Body of pancreas (tissue), 4 donors: ENCODE results near the gene SERTAD1. TPM values are rescaled to one million over a fixed set of nuclear protein-coding genes. Genes with fewer than 3 reads are reported as not detected.

Experiments
- ATAC-seq: fragments of 150-250 bp; one replicate; pipeline ENCODE4 v1.9.1; 2016
- DNase-seq, 4 donors: peaks; one replicate each; pipeline ENCODE4 v3.0.0-alpha.2; 2019
- H3K27ac ChIP-seq, 4 donors: fragments of 200-600 bp; sonication (generic); 1 replicate in 3 of 4; 2 replicates in 1 of 4; pipeline versions ENCODE4 v1.5.1 to v1.6.1; 2016 to 2019; ENCODE audit warnings: mild to moderate bottlenecking in 1 of 4, mixed read lengths in 1 of 4, moderate library complexity in 1 of 4
- H3K27me3 ChIP-seq, 2 donors: fragments of 200-600 bp; sonication (generic); one replicate each; pipeline ENCODE4 v1.6.0; 2016; ENCODE audit warnings: mild to moderate bottlenecking in 1 of 2
- H3K36me3 ChIP-seq, 2 donors: fragments of 200-600 bp; sonication (generic); replicated peaks in 1 of 2; 2 replicates each; pipeline ENCODE4 v1.5.1; 2016; ENCODE audit warnings: low read depth in 2 of 2; ENCODE audit not compliant: insufficient read depth in 1 of 2
- H3K4me1 ChIP-seq: fragments of 200-600 bp; sonication (generic); one replicate; pipeline ENCODE4 v1.6.0; 2016
- H3K4me3 ChIP-seq, 2 donors: fragments of 200-600 bp; sonication (generic); 1 replicate in 1 of 2; 2 replicates in 1 of 2; pipeline ENCODE4 v1.5.1; 2016 to 2019
- H3K9me3 ChIP-seq, 3 donors: fragments of 200-600 bp; sonication (generic); 1 replicate in 2 of 3; 2 replicates in 1 of 3; pipeline ENCODE4 v1.5.1; 2016
- CTCF ChIP-seq, 7 experiments: fragments of 450-650 bp in 4 of 7; fragments of 200-600 bp in 3 of 7; sonication (generic) in 3 of 7; IDR thresholded peaks; one replicate each; pipeline ENCODE4 v1.5.1; 2016 to 2019; ENCODE audit warnings: antibody characterized with exemption in 7 of 7
- POLR2A ChIP-seq, 3 donors: fragments of 450-650 bp; IDR thresholded peaks; one replicate each; pipeline ENCODE4 v1.6.1; 2016; ENCODE audit warnings: antibody characterized with exemption in 3 of 3, mild to moderate bottlenecking in 2 of 3
- WGBS, 2 donors: methylation state at CpG; one replicate each; pipeline ENCODE4 v1.1.5; 2017; 5-methylcytosine and 5-hydroxymethylcytosine counted together
- intact Hi-C: fragments of 100-400 bp; cut with DNase I; formaldehyde crosslinking; loops from one replicate; pipeline ENCODE4 v1.15.1; 2023
- total RNA-seq, 2 donors: library from RNA; depleted of rRNA; stranded (reverse); fragments of >200 nt; gene quantifications; one replicate each; pipeline ENCODE4 v1.1.0, GENCODE V29; 2016

SERTAD1 gene
- total RNA-seq, 2 donors from 2014 or later: 6.9 to 7.3 TPM

- Histone ChIP-seq H3K36me3 (peaks cover 0 to 5% of the 10 kb centered on the region in 2 donors), H3K27ac (no peak overlapping the region), H3K4me1 (no peaks in the 10 kb centered on the region), H3K27me3 (no peaks in the 10 kb centered on the region), H3K4me3 (no peak overlapping the region), H3K9me3 (no peaks in the 10 kb centered on the region)
- DNase-seq: peak in 1 of 4 donors; percentile 24
- intact Hi-C loops: no loop called here
- 80 to 92% methylated on average over 5 to 35 of the region's 37 CpGs for WGBS, 2 donors
- no peak for TF ChIP-seq CTCF (IDR thresholded peaks at IDR 0.05)
- TF ChIP-seq POLR2A (IDR thresholded peaks at IDR 0.05): no peak
- ATAC-seq: no peak
Observed at GRCh38 chr19:40380199-40381037, 45.4 kb downstream of the SERTAD1 start.

GRCh38 chr19:40379446-40380198 lies 46.2 kb downstream of the SERTAD1 start:
- intact Hi-C loops: no loop called here
- no peaks in the 10 kb centered on the region for H3K27me3 ChIP-seq
- ATAC-seq (no peak), DNase-seq (no peak)
- H3K4me3 ChIP-seq: no peak overlapping the region
- peaks cover 0 to 5% of the 10 kb centered on the region in 2 donors for H3K36me3 ChIP-seq
- H3K9me3 ChIP-seq: no peaks in the 10 kb centered on the region
- 84 to 90% methylated on average over 2 to 11 of the region's 11 CpGs for WGBS, 2 donors
- no peaks in the 10 kb centered on the region for H3K4me1 ChIP-seq
- no peak for TF ChIP-seq POLR2A (IDR thresholded peaks at IDR 0.05)
- no peak overlapping the region for H3K27ac ChIP-seq

- no peaks in the 10 kb centered on the region for H3K4me1 ChIP-seq
- no peak for ATAC-seq
- H3K27ac ChIP-seq: no peak overlapping the region
- no peak overlapping the region for H3K4me3 ChIP-seq
- no peaks in the 10 kb centered on the region for H3K9me3 ChIP-seq
- intact Hi-C loops: no loop called here
- DNase-seq: no peak
- peaks cover 0 to 10% of the 10 kb centered on the region in 2 donors for H3K36me3 ChIP-seq
- TF ChIP-seq POLR2A (IDR thresholded peaks at IDR 0.05) (no peak), CTCF (IDR thresholded peaks at IDR 0.05) (no peak)
- no peaks in the 10 kb centered on the region for H3K27me3 ChIP-seq
- WGBS, 2 donors: 83% methylated on average over 2 of the region's 2 CpGs; no CpG with 5 or more reads in 1 of the 2 donors
Observed at GRCh38 chr19:40378509-40378908, 47.3 kb downstream of the SERTAD1 start.

- H3K9me3 ChIP-seq: no peaks in the 10 kb centered on the region
- no peak overlapping the region for H3K27ac ChIP-seq
- WGBS, 2 donors: 81 to 93% methylated on average over 13 to 25 of the region's 25 CpGs
- TF ChIP-seq POLR2A (IDR thresholded peaks at IDR 0.05) (no peak), CTCF (IDR thresholded peaks at IDR 0.05) (no peak)
- DNase-seq: no peak
- no peak for ATAC-seq
- no peaks in the 10 kb centered on the region for H3K27me3 ChIP-seq
- intact Hi-C loops: no loop called here
- H3K4me3 ChIP-seq: no peak overlapping the region
- peaks cover 0 to 13% of the 10 kb centered on the region in 2 donors for H3K36me3 ChIP-seq
- no peaks in the 10 kb centered on the region for H3K4me1 ChIP-seq
Observed at GRCh38 chr19:40377876-40378385, 47.9 kb downstream of the SERTAD1 start.

GRCh38 chr19:40376286-40376862 lies 49.4 kb downstream of the SERTAD1 start:
- Histone ChIP-seq H3K4me1 (no peaks in the 10 kb centered on the region), H3K4me3 (no peak overlapping the region), H3K27ac (no peak overlapping the region), H3K27me3 (no peaks in the 10 kb centered on the region), H3K9me3 (no peaks in the 10 kb centered on the region), H3K36me3 (peaks cover 0 to 19% of the 10 kb centered on the region in 2 donors)
- TF ChIP-seq CTCF (IDR thresholded peaks at IDR 0.05) (no peak), POLR2A (IDR thresholded peaks at IDR 0.05) (no peak)
- no peak for DNase-seq
- 90 to 93% methylated on average over 17 of the region's 17 CpGs for WGBS, 2 donors
- intact Hi-C loops: no loop called here
- ATAC-seq: no peak
